Stimulated activated effector memory CD8-positive, alpha-beta T cell treated with anti-CD3 and anti-CD28 coated beads, Interleukin-12 subunit alpha, Interleukin-12 subunit beta, amount 100 ng/mL, for 72 hours (primary cell): ENCODE data around the gene NPEPL1.
A peak's percentile ranks its signal among the peaks of the same experiment; 100 is the strongest.
"Not testable (repeated sequence)": the region's sequence is repeated elsewhere in the genome, so short reads cannot be mapped to it uniquely, and the experiment has no call there.

Source experiments
- ATAC-seq: fragments of 150-1000 bp; cut with Tn5 transposase; 2 replicates; pipeline ENCODE4 v1.10.0; 2021
- DNase-seq, 2 donors: peaks; one replicate each; pipeline ENCODE4 v3.0.0; 2021 to 2022; ENCODE audit warnings: low spot score in 2 of 2
- H3K27ac Mint-ChIP-seq: one replicate; pipeline ENCODE4 v1.8.0; 2022; ENCODE audit warnings: mild to moderate bottlenecking, mixed read lengths
- H3K36me3 Mint-ChIP-seq: one replicate; pipeline ENCODE4 v1.8.0; 2022; ENCODE audit warnings: mild to moderate bottlenecking, mixed read lengths
- H3K4me1 Mint-ChIP-seq: one replicate; pipeline ENCODE4 v1.8.0; 2022; ENCODE audit warnings: mixed read lengths
- H3K4me3 Mint-ChIP-seq: one replicate; pipeline ENCODE4 v1.8.0; 2022; ENCODE audit warnings: mild to moderate bottlenecking, mixed read lengths
- H3K9me3 Mint-ChIP-seq: one replicate; pipeline ENCODE4 v1.8.0; 2022; ENCODE audit warnings: mixed read lengths

The NPEPL1 gene

GRCh38 chr20:58718121-58718563 lies 25.5 kb downstream of the NPEPL1 start:
- no peak for ATAC-seq
- H3K9me3 Mint-ChIP-seq: no peaks in the 10 kb centered on the region
- H3K27ac Mint-ChIP-seq: no peak overlapping the region
- H3K4me3 Mint-ChIP-seq: no peak overlapping the region
- H3K36me3 Mint-ChIP-seq: peaks cover 5% of the 10 kb centered on the region
- H3K4me1 Mint-ChIP-seq: peaks cover 5% of the 10 kb centered on the region
- peak in 1 of 2 donors; percentile 42 for DNase-seq

GRCh38 chr20:58718729-58719128 lies 26.1 kb downstream of the NPEPL1 start:
- Mint-ChIP-seq H3K27ac (no peak overlapping the region), H3K4me1 (peaks cover 2% of the 10 kb centered on the region), H3K9me3 (no peaks in the 10 kb centered on the region), H3K36me3 (peaks cover 5% of the 10 kb centered on the region), H3K4me3 (no peak overlapping the region)
- DNase-seq (no peak), ATAC-seq (no peak)

GRCh38 chr20:58719258-58719657 lies 26.7 kb downstream of the NPEPL1 start:
- no peaks in the 10 kb centered on the region for H3K4me1 Mint-ChIP-seq
- DNase-seq (peak in 1 of 2 donors; percentile 35), ATAC-seq (no peak)
- no peaks in the 10 kb centered on the region for H3K9me3 Mint-ChIP-seq
- no peak overlapping the region for H3K4me3 Mint-ChIP-seq
- peaks cover 5% of the 10 kb centered on the region for H3K36me3 Mint-ChIP-seq
- no peak overlapping the region for H3K27ac Mint-ChIP-seq

- H3K27ac Mint-ChIP-seq: no peak overlapping the region
- H3K4me1 Mint-ChIP-seq: no peaks in the 10 kb centered on the region
- H3K9me3 Mint-ChIP-seq: no peaks in the 10 kb centered on the region
- peaks cover 5% of the 10 kb centered on the region for H3K36me3 Mint-ChIP-seq
- no peak overlapping the region for H3K4me3 Mint-ChIP-seq
- DNase-seq (peak in 1 of 2 donors; percentile 29), ATAC-seq (no peak)
Observed at GRCh38 chr20:58719971-58720371, 27.4 kb downstream of the NPEPL1 start.

- no peak overlapping the region for H3K4me3 Mint-ChIP-seq
- no peaks in the 10 kb centered on the region for H3K9me3 Mint-ChIP-seq
- H3K4me1 Mint-ChIP-seq: no peaks in the 10 kb centered on the region
- peaks cover 5% of the 10 kb centered on the region for H3K36me3 Mint-ChIP-seq
- ATAC-seq (no peak), DNase-seq (no peak)
- H3K27ac Mint-ChIP-seq: no peak overlapping the region
Observed at GRCh38 chr20:58720890-58721289, 28.3 kb downstream of the NPEPL1 start.

GRCh38 chr20:58721951-58722778 lies 29.6 kb downstream of the NPEPL1 start:
- ATAC-seq (no peak), DNase-seq (peak in 1 of 2 donors; percentile 29)
- H3K36me3 Mint-ChIP-seq: no peaks in the 10 kb centered on the region
- no peaks in the 10 kb centered on the region for H3K9me3 Mint-ChIP-seq
- H3K4me1 Mint-ChIP-seq: no peaks in the 10 kb centered on the region
- no peak overlapping the region for H3K4me3 Mint-ChIP-seq
- no peak overlapping the region for H3K27ac Mint-ChIP-seq

- Mint-ChIP-seq H3K27ac (no peak overlapping the region), H3K9me3 (no peaks in the 10 kb centered on the region), H3K4me3 (no peak overlapping the region), H3K36me3 (no peaks in the 10 kb centered on the region), H3K4me1 (no peaks in the 10 kb centered on the region)
- DNase-seq (peak in 1 of 2 donors; percentile 34), ATAC-seq (no peak)
Observed at GRCh38 chr20:58722877-58723627, 30.5 kb downstream of the NPEPL1 start.

- Mint-ChIP-seq H3K9me3 (no peaks in the 10 kb centered on the region), H3K27ac (no peak overlapping the region), H3K4me3 (no peak overlapping the region), H3K36me3 (no peaks in the 10 kb centered on the region), H3K4me1 (no peaks in the 10 kb centered on the region)
- peak in 1 of 2 donors; percentile 30 for DNase-seq
- no peak for ATAC-seq
Observed at GRCh38 chr20:58723628-58723984, 31.0 kb downstream of the NPEPL1 start.

GRCh38 chr20:58726156-58726555 lies 33.6 kb downstream of the NPEPL1 start:
- not testable (repeated sequence) for H3K4me1 Mint-ChIP-seq, H3K4me3 Mint-ChIP-seq, H3K36me3 Mint-ChIP-seq, H3K27ac Mint-ChIP-seq, ATAC-seq, DNase-seq, H3K9me3 Mint-ChIP-seq

- Mint-ChIP-seq H3K36me3 (no peaks in the 10 kb centered on the region), H3K4me3 (no peak overlapping the region), H3K27ac (no peak overlapping the region), H3K9me3 (no peaks in the 10 kb centered on the region), H3K4me1 (no peaks in the 10 kb centered on the region)
- DNase-seq (no peak), ATAC-seq (no peak)
Observed at GRCh38 chr20:58731192-58731591, 38.6 kb downstream of the NPEPL1 start.

GRCh38 chr20:58737198-58737597 lies 44.6 kb downstream of the NPEPL1 start:
- H3K4me3 Mint-ChIP-seq: no peak overlapping the region
- no peaks in the 10 kb centered on the region for H3K36me3 Mint-ChIP-seq
- no peak overlapping the region for H3K27ac Mint-ChIP-seq
- H3K4me1 Mint-ChIP-seq: no peaks in the 10 kb centered on the region
- no peaks in the 10 kb centered on the region for H3K9me3 Mint-ChIP-seq
- ATAC-seq: no peak
- DNase-seq: no peak

- ATAC-seq (no peak), DNase-seq (peak in 1 of 2 donors; percentile 32)
- no peak overlapping the region for H3K27ac Mint-ChIP-seq
- H3K9me3 Mint-ChIP-seq: no peaks in the 10 kb centered on the region
- no peak overlapping the region for H3K4me3 Mint-ChIP-seq
- no peaks in the 10 kb centered on the region for H3K36me3 Mint-ChIP-seq
- H3K4me1 Mint-ChIP-seq: no peaks in the 10 kb centered on the region
Observed at GRCh38 chr20:58740356-58741308, 48.0 kb downstream of the NPEPL1 start.

- no peak overlapping the region for H3K27ac Mint-ChIP-seq
- H3K36me3 Mint-ChIP-seq: no peaks in the 10 kb centered on the region
- H3K4me1 Mint-ChIP-seq: no peaks in the 10 kb centered on the region
- DNase-seq (no peak), ATAC-seq (peak; percentile 21)
- no peak overlapping the region for H3K4me3 Mint-ChIP-seq
- H3K9me3 Mint-ChIP-seq: no peaks in the 10 kb centered on the region
Observed at GRCh38 chr20:58741384-58741783, 48.8 kb downstream of the NPEPL1 start.

GRCh38 chr20:58742668-58743566 lies 50.3 kb downstream of the NPEPL1 start:
- Mint-ChIP-seq H3K9me3 (no peaks in the 10 kb centered on the region), H3K4me1 (no peaks in the 10 kb centered on the region), H3K27ac (no peak overlapping the region), H3K36me3 (no peaks in the 10 kb centered on the region), H3K4me3 (no peak overlapping the region)
- ATAC-seq (no peak), DNase-seq (peak in 1 of 2 donors; percentile 38)
